IMR-90 (cell line): ENCODE data around the gene NMBR. TPM values are rescaled to one million over a fixed set of nuclear protein-coding genes. Genes with fewer than 3 reads are reported as not detected.

Experiments used
- ATAC-seq: fragments of 200-7000 bp; cut with Tn5 transposase; 2 replicates; pipeline ENCODE4 v1.9.1; 2020; ENCODE audit warnings: low read depth, mild to moderate bottlenecking, moderate library complexity
- Bru-seq: library from RNA; stranded (reverse); fragments of 400-500 nt; gene quantifications from one replicate; lab custom pipeline; 2021; lab: Mats Ljungman, UMichigan
- BruChase-seq, 2 experiments: library from RNA; stranded (reverse); fragments of 400-500 nt; gene quantifications; one replicate each; lab custom pipeline; 2021; lab: Mats Ljungman, UMichigan
- BruUV-seq: library from RNA; stranded (reverse); fragments of 400-500 nt; replicated peaks from 2 replicates; lab custom pipeline; 2021; lab: Mats Ljungman, UMichigan
- CTCF ChIA-PET: fragments of 300-600 bp; formaldehyde crosslinking; extraction: SDS; loops from one replicate; lab custom pipeline; 2021; ENCODE audit warnings: antibody characterized with exemption; lab: Yijun Ruan, JAX
- POLR2A ChIA-PET: fragments of 300-600 bp; sonication (Branson Sonifier 250); formaldehyde crosslinking; loops from one replicate; lab custom pipeline; 2022; ENCODE audit warnings: antibody characterized with exemption; ENCODE audit not compliant: unreplicated experiment; lab: Charles Lee
- DNase-seq: peaks from one replicate; pipeline ENCODE4 v3.0.0; 2013
- H2AFZ ChIP-seq: replicated peaks from 2 replicates; pipeline ENCODE3; 2013; ENCODE audit warnings: low read length, mild to moderate bottlenecking; ENCODE audit not compliant: poor library complexity
- H2AK5ac ChIP-seq: 2 replicates; pipeline ENCODE4 v1.6.1; 2013; ENCODE audit warnings: low read depth, low read length, inconsistent platforms
- H2AK9ac ChIP-seq: replicated peaks from 2 replicates; pipeline ENCODE3; 2013; ENCODE audit warnings: mild to moderate bottlenecking, low read depth, low read length, moderate library complexity; ENCODE audit not compliant: poor library complexity
- H2BK120ac ChIP-seq: 2 replicates; pipeline ENCODE4 v1.6.1; 2013; ENCODE audit warnings: low read depth, low read length, inconsistent platforms
- H2BK15ac ChIP-seq: 3 replicates; pipeline ENCODE4 v1.6.1; 2013; ENCODE audit warnings: low read depth, low read length, inconsistent platforms
- H2BK20ac ChIP-seq: 2 replicates; pipeline ENCODE4 v1.6.1; 2013; ENCODE audit warnings: low read depth, mild to moderate bottlenecking, inconsistent platforms, low read length, moderate library complexity
- H2BK5ac ChIP-seq: 2 replicates; pipeline ENCODE4 v1.6.1; 2013; ENCODE audit warnings: mild to moderate bottlenecking, low read depth, low read length, inconsistent platforms; ENCODE audit not compliant: poor library complexity, severe bottlenecking
- H3K14ac ChIP-seq: replicated peaks from 2 replicates; pipeline ENCODE4 v1.6.1; 2013; ENCODE audit warnings: low read depth, low read length, inconsistent platforms
- H3K18ac ChIP-seq: 2 replicates; pipeline ENCODE4 v1.6.1; 2013; ENCODE audit warnings: low read depth, low read length, control low read depth
- H3K23ac ChIP-seq: 2 replicates; pipeline ENCODE4 v1.6.1; 2013; ENCODE audit warnings: low read depth, low read length, inconsistent platforms
- H3K27ac ChIP-seq: 2 replicates; pipeline ENCODE4 v1.5.1; 2013; ENCODE audit warnings: mild to moderate bottlenecking, control low read depth, low read length; ENCODE audit not compliant: insufficient read depth
- H3K27me3 ChIP-seq: 2 replicates; pipeline ENCODE4 v1.6.1; 2013; ENCODE audit warnings: low read length; ENCODE audit not compliant: control insufficient read depth, insufficient read depth
- H3K36me3 ChIP-seq: 2 replicates; pipeline ENCODE4 v1.6.1; 2013; ENCODE audit warnings: low read length, mixed read lengths; ENCODE audit not compliant: control insufficient read depth, insufficient read depth
- H3K4ac ChIP-seq: 2 replicates; pipeline ENCODE4 v1.6.1; 2013; ENCODE audit warnings: low read depth, low read length, inconsistent platforms
- H3K4me1 ChIP-seq: 2 replicates; pipeline ENCODE4 v1.6.1; 2013; ENCODE audit warnings: low read length, mixed read lengths; ENCODE audit not compliant: control insufficient read depth, insufficient read depth
- H3K4me2 ChIP-seq: 2 replicates; pipeline ENCODE4 v1.6.1; 2013; ENCODE audit warnings: low read depth, mild to moderate bottlenecking, control low read depth, low read length, moderate library complexity
- H3K4me3 ChIP-seq: 2 replicates; pipeline ENCODE4 v1.5.1; 2013; ENCODE audit warnings: low read depth, mild to moderate bottlenecking, control low read depth, low read length, moderate library complexity; ENCODE audit not compliant: insufficient read depth
- H3K56ac ChIP-seq: 2 replicates; pipeline ENCODE4 v1.6.1; 2013; ENCODE audit warnings: low read length, inconsistent platforms; ENCODE audit not compliant: insufficient read depth; ENCODE audit errors: extremely low read depth
- H3K79me1 ChIP-seq, 2 experiments: 2 replicates each; pipeline ENCODE4 v1.6.1; 2013; ENCODE audit warnings: low read length in 2 of 2, inconsistent platforms in 1 of 2, low read depth in 1 of 2
- H3K9ac ChIP-seq: 2 replicates; pipeline ENCODE4 v1.6.1; 2013; ENCODE audit warnings: low read depth, low read length, control low read depth
- H3K9me1 ChIP-seq: 2 replicates; pipeline ENCODE4 v1.6.1; 2013; ENCODE audit warnings: low read length, inconsistent platforms; ENCODE audit not compliant: insufficient read depth
- H3K9me3 ChIP-seq: 2 replicates; pipeline ENCODE4 v1.6.1; 2013; ENCODE audit warnings: low read length; ENCODE audit not compliant: control insufficient read depth, insufficient read depth
- H4K20me1 ChIP-seq: 2 replicates; pipeline ENCODE4 v1.6.1; 2013; ENCODE audit warnings: low read length, inconsistent platforms; ENCODE audit not compliant: insufficient read depth
- H4K5ac ChIP-seq: 2 replicates; pipeline ENCODE4 v1.6.1; 2013; ENCODE audit warnings: mild to moderate bottlenecking, low read depth, low read length, control low read depth
- H4K8ac ChIP-seq, 2 experiments: 2 replicates each; pipeline ENCODE4 v1.6.1; 2013; ENCODE audit warnings: low read depth in 2 of 2, low read length in 2 of 2, control low read depth in 1 of 2, inconsistent platforms in 1 of 2
- H4K91ac ChIP-seq: 2 replicates; pipeline ENCODE4 v1.6.1; 2013; ENCODE audit warnings: low read depth, low read length, inconsistent platforms; ENCODE audit not compliant: insufficient read depth
- CEBPB ChIP-seq: IDR thresholded peaks from 2 replicates; pipeline ENCODE4 v1.6.1; 2012; ENCODE audit warnings: low read depth, low read length, improper control_type of control experiment
- CTCF ChIP-seq: conservative IDR thresholded peaks from 2 replicates; pipeline ENCODE4 v1.5.1; 2012; ENCODE audit warnings: mild to moderate bottlenecking, low read depth, low read length, improper control_type of control experiment
- ELK1 ChIP-seq: fragments of 150-350 bp; IDR thresholded peaks from 2 replicates; pipeline ENCODE4 v1.6.1; 2016; ENCODE audit warnings: low read depth, mild to moderate bottlenecking, low read length, moderate library complexity, borderline replicate concordance
- MAZ ChIP-seq: IDR thresholded peaks from 2 replicates; pipeline ENCODE4 v1.6.1; 2012; ENCODE audit warnings: low read depth, mild to moderate bottlenecking, low read length, improper control_type of control experiment, moderate library complexity, borderline replicate concordance
- MXI1 ChIP-seq: IDR thresholded peaks from 2 replicates; pipeline ENCODE4 v1.6.1; 2012; ENCODE audit warnings: low read depth, mild to moderate bottlenecking, low read length, moderate library complexity, borderline replicate concordance
- NFE2L2 ChIP-seq: fragments of 150-350 bp; IDR thresholded peaks from 2 replicates; pipeline ENCODE4 v1.6.1; 2016; ENCODE audit warnings: low read depth, mild to moderate bottlenecking, low read length
- RAD21 ChIP-seq: IDR thresholded peaks from 2 replicates; pipeline ENCODE4 v1.6.1; 2012; ENCODE audit warnings: low read length, improper control_type of control experiment
- RCOR1 ChIP-seq: IDR thresholded peaks from 2 replicates; pipeline ENCODE4 v1.6.1; 2012; ENCODE audit warnings: mild to moderate bottlenecking, low read length, improper control_type of control experiment; ENCODE audit not compliant: insufficient replicate concordance
- RFX5 ChIP-seq: IDR thresholded peaks from 2 replicates; pipeline ENCODE4 v1.8.0; 2012; ENCODE audit warnings: low read depth, mild to moderate bottlenecking, low read length, moderate library complexity
- USF2 ChIP-seq: fragments of 150-350 bp; IDR thresholded peaks from 2 replicates; pipeline ENCODE4 v1.6.1; 2017; ENCODE audit warnings: mild to moderate bottlenecking, antibody characterized with exemption, low read length, low read depth
- whole genome bisulfite sequencing, 2 experiments: methylation state at CpG; one replicate each; pipeline versions ENCODE4 v1.1.5 to v1.1.7; 2013; ENCODE audit warnings: missing lambda C conversion rate in 2 of 2; ENCODE audit not compliant: insufficient read length in 1 of 2; ENCODE audit errors: extremely low coverage in 2 of 2; 5-methylcytosine and 5-hydroxymethylcytosine counted together
- dilution Hi-C: fragments of 300-500 bp; cut with HindIII; formaldehyde crosslinking; loops from one replicate; pipeline ENCODE4 v1.14.3; 2018; ENCODE audit warnings: low sequenced_read_pairs; ENCODE audit not compliant: unreplicated experiment
- in situ Hi-C: fragments of 300-500 bp; cut with MboI; formaldehyde crosslinking; loops from 3 replicates; pipeline ENCODE4 v1.14.3; 2019; ENCODE audit warnings: low sequenced_read_pairs, inconsistent platforms, mixed read lengths
- intact Hi-C: fragments of 100-400 bp; cut with micrococcal nuclease; formaldehyde crosslinking; loops from 2 replicates; pipeline ENCODE4 v1.10.0; 2022
- long read RNA-seq: library from polyadenylated mRNA; unstranded; transcript quantifications from one replicate; pipeline ENCODE4 v2.0.0, GENCODE V29; 2021; ENCODE audit not compliant: unreplicated experiment
- polyA plus RNA-seq, 3 experiments: library from polyadenylated mRNA; depleted of rRNA; stranded (reverse); fragments of >200 nt; gene quantifications; 2 replicates each; pipeline ENCODE4 v1.2.3, GENCODE V29; 2012; ENCODE audit warnings: low replicate concordance in 1 of 3
- total RNA-seq: library from RNA; depleted of rRNA; stranded (reverse); fragments of >200 nt; gene quantifications from 2 replicates; pipeline ENCODE4 v1.2.3, GENCODE V29; 2012; rRNA removed

NMBR gene
- total RNA-seq (not detected in 2 replicates), polyA plus RNA-seq (2012; rRNA removed) (not detected in 2 replicates), Bru-seq, nascent RNA (not detected), BruChase-seq, experiment 1, labeled RNA remaining after a 6-hour chase (not detected), BruChase-seq, experiment 2, labeled RNA remaining after a 2-hour chase (percentile 12 among the genes with signal in this experiment)
- polyA plus RNA-seq (2012; cell fraction: cytosol; rRNA removed), result not detected in 2 replicates
- polyA plus RNA-seq (2012; cell fraction: nucleus; rRNA removed; ENCODE audit: low replicate concordance), result not detected in 2 replicates
- long read RNA-seq, result 0 reads

GRCh38 chr6:142146828-142147662 lies at the start of gene NMBR, which contains the start of gene VTA1:
Gene NMBR, minus strand, starts transcription at chr6:142147122. Its CDS starts 58,464 bp downstream, at chr6:142088658.
Gene VTA1, plus strand, starts transcription at chr6:142147263. Its CDS starts 25 bp downstream, at chr6:142147288.
- dilution Hi-C loops, result no loop called here
- Histone ChIP-seq H2BK5ac (peak within 1 kb of the TSS; percentile 43), H3K9ac (peak within 1 kb of the TSS; percentile 84), H3K9me1 (peaks cover 2% of the 10 kb centered on the region; the same call in 1 of the 2 replicates), H4K8ac (peak within 1 kb of the TSS; percentile 68 to 97), H3K4ac (peak within 1 kb of the TSS; percentile 63), H3K23ac (peak within 1 kb of the TSS; percentile 75; the same call in 1 of the 2 replicates), H3K4me3 (peak within 1 kb of the TSS; percentile 77), H3K36me3 (peaks cover 2% of the 10 kb centered on the region; the same call in 1 of the 2 replicates), H3K18ac (no peak within 1 kb of the TSS), H4K91ac (peak within 1 kb of the TSS; percentile 70), H4K5ac (peak within 1 kb of the TSS; percentile 83; the same call in 1 of the 2 replicates), H2AFZ (peak within 1 kb of the TSS; percentile 93), H3K27ac (peak within 1 kb of the TSS; percentile 78), H3K4me1 (peaks cover 6% of the 10 kb centered on the region), H3K4me2 (peak within 1 kb of the TSS; percentile 71), H2AK5ac (peak within 1 kb of the TSS; percentile 33; the same call in 1 of the 2 replicates), H2AK9ac (peak within 1 kb of the TSS; percentile 81), H2BK20ac (no peak within 1 kb of the TSS), H2BK120ac (0 out of 2 replicates have a peak within 1 kb of the TSS, but pooled peaks have one; percentile 49), H2BK15ac (no peak within 1 kb of the TSS), H3K27me3 (no peaks in the 10 kb centered on the region), H3K9me3 (no peaks in the 10 kb centered on the region), H4K20me1 (no peaks in the 10 kb centered on the region), H3K14ac (peak within 1 kb of the TSS; percentile 86), H3K56ac (peak within 1 kb of the TSS; percentile 54), H3K79me1 (peaks cover 5 to 23% of the 10 kb centered on the region in 2 experiments; a peak in 3 of 4 replicates)
- ChIA-PET POLR2A (no interaction called here), CTCF (interaction anchor here (0.6 to 1.3 kb wide), 6 partner anchors 9 to 243 kb away, joined by 3 to 6 read pairs (median 4); no protein-coding TSS in a partner anchor)
- intact Hi-C loops, result loop anchor here (1.0 to 5.0 kb wide), 4 partner anchors 60 to 390 kb away; no protein-coding TSS in a partner anchor
- 0% methylated on average over 10 of the region's 38 CpGs; no CpG with 5 or more reads in 1 of the 2 experiments for WGBS, 2 experiments
- peak; percentile 100 for DNase-seq
- TSS peak; percentile 73 for BruUV-seq
- in situ Hi-C loops, result loop anchor here (10.0 kb wide), 2 partner anchors 58 to 238 kb away; no protein-coding TSS in a partner anchor
- ATAC-seq, result peak; percentile 97
- TF ChIP-seq RCOR1 (no peak), MAZ (peak; percentile 78), CEBPB (no peak), RFX5 (no peak), ELK1 (no peak), RAD21 (peak; percentile 91), CTCF (peak; percentile 97), USF2 (no peak), NFE2L2 (no peak), MXI1 (peak; percentile 96)
